Hindlimb muscle (tissue), 1 donor: ENCODE data around the gene ST3GAL3. TPM values are rescaled to one million over a fixed set of nuclear protein-coding genes. Genes with fewer than 3 reads are reported as not detected.

Source experiments
- DNase-seq: peaks from one replicate; pipeline ENCODE4 v3.0.0-alpha.2; 2013
- polyA plus RNA-seq: library from polyadenylated mRNA; unstranded; fragments of 120-200 nt; gene quantifications from one replicate; pipeline ENCODE4 v1.2.1, GENCODE V29; 2013; ENCODE audit not compliant: insufficient read length

The ST3GAL3 gene
- polyA plus RNA-seq, 1 donor: 36.4 TPM

GRCh38 chr1:43921022-43921421, 213.7 kb downstream of the ST3GAL3 start:
- no peak for DNase-seq

GRCh38 chr1:43924516-43924915, 217.2 kb downstream of the ST3GAL3 start:
- no peak for DNase-seq

DNA sequence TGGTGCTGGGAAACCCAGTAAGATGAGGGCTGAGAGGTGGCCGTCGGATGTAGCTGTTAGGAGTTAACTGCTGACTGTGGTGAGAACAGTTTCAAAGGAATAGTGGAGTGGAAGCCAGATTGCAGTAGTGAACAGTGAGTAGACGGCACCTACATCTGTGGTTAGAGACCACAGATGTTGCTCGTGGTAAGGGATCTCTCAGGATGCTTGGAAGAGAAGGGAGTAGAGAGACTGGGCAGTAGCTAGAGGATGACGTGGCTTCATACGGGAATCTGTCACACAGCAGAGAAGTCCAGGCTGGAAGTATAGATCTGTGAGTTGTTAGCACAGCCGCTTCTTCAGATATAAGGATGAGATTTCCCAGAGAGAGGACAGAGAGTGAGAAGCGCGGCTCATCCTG, 218.5 kb downstream of the ST3GAL3 start:
- no peak for DNase-seq

GRCh38 chr1:43930168-43930948, 223.0 kb downstream of the ST3GAL3 start:
- DNase-seq: no peak

DNA sequence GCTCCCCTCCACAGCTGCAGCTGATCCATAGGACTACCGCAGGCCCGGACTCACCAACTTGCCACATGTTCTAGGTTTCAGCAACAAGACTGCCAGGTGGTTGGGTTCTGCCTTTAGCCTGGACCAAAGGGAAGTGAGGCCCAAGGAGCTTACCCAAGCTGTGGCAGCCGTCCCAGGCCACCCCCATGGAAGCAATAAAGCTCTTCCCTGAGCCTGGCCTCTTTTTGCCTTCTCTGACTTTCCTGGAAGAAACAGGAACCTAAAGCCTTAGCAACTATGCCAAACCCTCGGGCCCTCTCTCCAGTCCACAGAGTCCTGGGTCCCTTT, 223.6 kb downstream of the ST3GAL3 start:
- DNase-seq: no peak

GRCh38 chr1:43931711-43932660, 224.7 kb downstream of the ST3GAL3 start:
- DNase-seq: no peak

DNA sequence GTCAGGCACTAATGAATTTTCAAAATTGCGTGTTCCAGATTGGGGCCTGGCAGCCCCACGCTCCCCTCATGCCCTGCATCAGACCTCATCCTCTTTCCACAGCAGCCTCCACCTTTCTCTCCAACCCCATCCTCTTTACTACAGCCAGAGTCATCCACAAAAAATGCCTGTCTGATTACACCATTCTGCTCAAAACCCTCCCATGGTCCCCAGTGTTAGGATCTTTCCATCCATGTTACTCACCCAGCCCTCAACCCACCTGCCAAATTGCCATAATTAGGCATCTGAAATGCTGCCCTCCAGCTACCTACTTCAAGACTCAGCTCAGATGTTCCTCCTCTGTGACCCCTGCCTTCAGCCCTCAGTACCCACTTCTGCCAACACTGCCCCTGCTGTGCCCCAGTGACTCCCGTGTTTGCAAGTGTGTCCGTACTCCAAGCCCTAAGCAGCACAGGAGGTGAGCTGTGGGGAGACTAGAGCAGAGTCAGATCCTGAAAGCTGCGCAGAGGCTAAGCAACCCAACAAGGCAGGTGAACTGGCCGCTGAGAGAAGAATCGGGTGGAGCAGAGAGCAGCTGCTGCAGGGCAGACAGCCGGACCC, 225.6 kb downstream of the ST3GAL3 start:
- no peak for DNase-seq

DNA sequence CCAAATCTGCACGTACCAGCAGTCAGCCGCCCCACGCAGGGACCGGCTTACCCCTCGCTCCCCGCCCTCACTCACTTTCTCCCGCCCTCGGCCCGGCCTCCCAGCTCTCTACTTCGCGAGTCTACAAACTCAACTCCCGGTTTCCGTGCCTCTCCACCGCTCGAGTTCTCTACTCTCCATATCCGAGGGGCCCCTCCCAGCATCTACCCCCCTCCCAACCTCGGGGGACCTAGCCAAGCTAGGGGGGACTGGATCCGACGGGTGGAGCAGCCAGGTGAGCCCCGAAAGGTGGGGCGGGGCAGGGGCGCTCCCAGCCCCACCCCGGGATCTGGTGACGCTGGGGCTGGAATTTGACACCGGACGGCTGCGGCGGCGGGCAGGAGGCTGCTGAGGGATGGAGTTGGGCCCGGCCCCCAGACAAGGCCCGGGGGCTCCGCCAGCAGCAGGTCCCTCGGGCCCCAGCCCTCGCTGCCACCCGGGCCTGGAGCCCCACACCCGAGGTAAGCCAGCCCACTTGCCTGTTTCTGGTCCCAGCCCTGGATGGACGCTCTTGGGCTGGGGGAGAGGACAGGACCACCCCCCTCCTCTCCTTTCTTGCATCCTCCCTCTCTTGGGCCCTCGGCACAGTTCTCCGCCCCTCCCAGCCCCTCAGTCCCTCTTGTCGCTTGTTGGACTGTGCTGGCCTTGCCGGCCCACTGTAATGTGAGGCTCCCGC, 226.2 kb downstream of the ST3GAL3 start, which contains the start of gene ARTN:
ARTN (plus strand) TSS at position 416 of the 715 bp plus-strand sequence. CDS start 1,856 bp downstream, outside the sequence.
- DNase-seq: no peak

DNA sequence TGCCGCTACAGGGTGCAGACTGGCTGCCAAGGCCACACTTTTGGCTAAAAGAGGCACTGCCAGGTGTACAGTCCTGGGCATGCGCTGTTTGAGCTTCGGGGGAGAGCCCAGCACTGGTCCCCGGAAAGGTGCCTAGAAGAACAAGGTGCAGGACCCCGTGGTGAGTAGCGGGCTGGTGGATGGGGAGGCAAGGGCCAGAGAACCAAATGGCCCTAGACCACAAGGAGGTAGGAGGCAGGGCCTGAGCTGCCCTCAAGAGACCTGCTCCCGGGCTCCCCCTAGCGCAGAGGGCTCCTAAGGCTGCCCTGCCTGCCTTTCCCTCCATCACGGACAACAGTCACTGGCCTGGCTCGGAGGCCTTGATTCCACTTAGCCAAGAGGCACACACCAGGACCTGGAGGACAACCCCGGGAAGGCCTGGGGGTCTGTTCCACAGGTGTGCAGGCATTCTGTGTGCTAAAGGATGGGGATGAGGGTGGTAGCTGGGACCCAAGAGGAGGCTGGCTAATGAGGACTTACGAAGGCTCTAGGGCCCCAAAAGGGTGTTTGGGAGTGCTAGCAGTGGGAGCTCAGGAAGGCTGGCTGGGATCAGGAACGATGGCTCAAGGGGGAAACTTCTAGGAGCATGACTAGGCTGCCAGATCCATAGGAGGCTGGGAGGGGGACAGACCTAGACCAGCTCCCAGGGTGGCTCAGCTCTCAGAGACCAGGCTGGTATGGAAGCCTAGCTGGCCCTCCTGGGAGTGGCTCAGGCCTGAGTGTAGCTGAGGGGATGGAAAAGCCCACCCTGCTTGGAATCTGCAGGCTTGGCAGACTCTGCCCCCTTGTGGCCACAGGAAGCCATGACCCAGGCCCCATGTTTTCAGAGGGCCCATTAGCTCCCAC, 227.0 kb downstream of the ST3GAL3 start:
- DNase-seq: peak; percentile 42

DNA sequence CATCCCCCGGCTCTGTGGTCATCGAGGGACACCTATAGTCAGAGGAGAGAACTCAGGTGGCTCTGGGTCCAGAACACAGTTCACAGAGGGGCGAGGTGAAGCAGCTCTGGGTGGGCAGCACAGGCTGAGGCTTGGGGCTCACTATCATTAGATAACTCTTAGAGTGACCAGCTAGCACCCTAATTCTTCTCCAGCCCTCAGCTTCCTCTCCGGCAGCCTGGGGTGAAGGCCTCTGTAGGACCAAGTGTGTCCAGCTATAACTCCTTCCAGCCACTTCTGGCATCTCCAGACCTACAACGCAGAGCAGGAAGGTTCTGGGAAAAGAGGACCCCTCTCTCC, 227.6 kb downstream of the ST3GAL3 start:
- DNase-seq: no peak

- DNase-seq: no peak
Observed at GRCh38 chr1:43935711-43936427, 228.5 kb downstream of the ST3GAL3 start.

- no peak for DNase-seq
Observed at GRCh38 chr1:43936431-43937151, 229.3 kb downstream of the ST3GAL3 start.

- no peak for DNase-seq
Observed at GRCh38 chr1:43937179-43937865, 230.0 kb downstream of the ST3GAL3 start.

DNA sequence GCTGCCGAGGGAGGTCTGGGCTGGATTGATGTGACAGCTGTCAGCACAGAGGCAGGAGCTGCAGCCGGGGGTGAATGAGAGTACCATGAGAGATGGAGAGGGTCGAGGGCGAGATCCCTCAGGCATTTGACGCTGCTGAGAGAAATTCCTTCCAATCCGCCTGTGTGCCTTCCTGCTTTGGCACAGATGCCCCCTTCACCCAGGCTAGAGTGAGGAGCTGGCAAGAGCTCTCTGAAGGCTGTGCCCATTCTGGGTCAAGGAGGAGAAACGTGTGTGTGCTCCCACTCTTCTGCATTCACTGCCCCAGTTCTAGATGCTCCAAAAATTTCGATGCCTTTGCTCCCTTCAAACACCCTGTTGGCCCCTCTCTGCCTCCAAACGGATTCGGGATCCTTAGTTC, 231.0 kb downstream of the ST3GAL3 start:
- no peak for DNase-seq

- DNase-seq: no peak
Observed at GRCh38 chr1:43938892-43939587, 231.7 kb downstream of the ST3GAL3 start.

GRCh38 chr1:43942411-43942810, 235.1 kb downstream of the ST3GAL3 start:
- DNase-seq: no peak

DNA sequence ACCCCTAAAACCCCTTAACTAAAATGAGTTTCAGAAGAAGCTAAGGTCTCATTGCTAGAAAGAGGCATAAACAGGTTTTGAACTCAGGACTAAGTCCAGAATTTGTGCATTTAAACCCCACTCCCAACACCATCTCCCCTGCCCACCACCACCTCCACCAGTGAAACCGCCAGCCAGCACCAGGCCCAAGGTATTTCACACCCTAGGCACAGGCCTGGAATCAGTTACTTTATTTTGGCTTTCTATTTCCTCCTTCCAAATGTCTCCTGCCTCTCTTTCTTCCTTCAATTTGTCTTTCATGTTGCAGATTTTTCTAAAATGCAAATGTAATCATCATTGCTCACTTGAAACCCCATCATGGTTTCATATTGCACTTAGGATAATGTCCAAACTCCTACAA, 237.5 kb downstream of the ST3GAL3 start:
- DNase-seq: no peak

- DNase-seq: no peak
Observed at GRCh38 chr1:43945674-43946235, 238.4 kb downstream of the ST3GAL3 start.
